ENCODE measurements around the gene AMPD2.
A peak's percentile ranks its signal among the peaks of the same experiment; 100 is the strongest.

Gene AMPD2

DNA sequence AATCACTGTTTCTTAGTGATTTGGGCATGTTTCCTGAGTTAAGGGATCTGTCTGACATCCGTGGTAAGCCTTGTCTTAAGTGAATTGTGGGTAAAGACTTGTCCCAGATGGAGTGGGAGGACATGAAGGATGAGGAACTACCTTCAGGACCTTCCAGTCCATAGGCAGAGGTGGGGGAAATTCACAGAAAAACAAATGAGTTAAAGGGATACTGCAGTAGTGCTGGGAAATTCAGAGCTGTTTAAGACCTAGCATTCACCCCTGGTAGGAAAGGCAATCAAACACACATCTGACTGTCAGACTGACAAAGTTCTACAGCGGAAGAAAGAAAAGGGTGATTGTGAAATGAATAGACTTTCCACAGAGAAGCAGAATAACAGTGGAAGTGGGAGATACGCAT, 3.2 kb upstream of the AMPD2 start:
- no peak for DNase-seq (ENCODE audit: low read depth in 1 of 2, low spot score in 1 of 2)

GRCh38 chr1:109617291-109617801, 2.3 kb upstream of the AMPD2 start:
- DNase-seq (ENCODE audit: low read depth in 1 of 2, low spot score in 1 of 2): no peak

DNA sequence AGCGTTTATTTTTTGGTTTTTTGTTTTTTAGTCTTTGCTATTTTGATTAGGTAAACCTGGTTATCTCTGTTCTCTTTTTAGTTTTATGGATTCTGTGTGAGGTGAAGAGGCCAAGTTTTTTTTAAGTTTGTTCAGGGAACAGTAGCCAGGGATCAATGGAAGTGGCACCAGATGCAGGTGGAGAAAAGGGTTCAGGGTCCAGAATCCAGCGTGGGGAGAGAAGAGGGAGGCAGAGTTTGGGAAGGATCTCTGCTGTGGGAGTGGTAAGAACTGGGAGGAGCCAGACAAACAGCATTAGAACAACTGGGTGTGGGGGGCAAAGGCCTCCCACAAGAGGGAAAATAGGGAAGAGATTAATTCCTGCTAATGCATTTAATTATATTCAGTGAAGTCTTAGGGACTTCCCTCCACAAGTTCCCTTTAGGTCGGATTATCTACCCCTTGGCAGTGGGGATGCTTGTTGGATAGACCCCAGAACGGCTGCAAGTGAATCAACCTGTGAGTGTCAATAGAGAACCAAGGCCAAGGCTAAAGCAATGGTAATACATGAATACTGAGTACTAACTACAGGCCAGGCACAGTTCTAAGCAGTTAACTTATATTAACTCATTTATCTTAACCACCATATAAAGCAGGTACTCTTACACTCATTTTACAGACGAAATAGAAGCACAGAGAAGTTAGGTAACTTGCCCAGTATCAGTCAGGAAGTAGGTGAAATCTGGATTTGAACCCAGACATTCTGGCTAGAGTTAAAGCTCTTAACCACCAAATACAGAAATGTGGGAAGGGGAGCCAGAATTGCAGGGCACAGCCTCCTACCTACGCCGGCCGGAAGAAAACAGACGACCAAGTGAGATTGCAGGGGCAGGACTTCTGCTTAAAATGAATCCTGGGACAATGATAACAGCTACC, 719 bp upstream of the AMPD2 start:
- no peak for DNase-seq (ENCODE audit: low read depth in 1 of 2, low spot score in 1 of 2)

GRCh38 chr1:109620401-109620791, 759 bp downstream of the AMPD2 start:
- no peak for DNase-seq (ENCODE audit: low read depth in 1 of 2, low spot score in 1 of 2)

DNA sequence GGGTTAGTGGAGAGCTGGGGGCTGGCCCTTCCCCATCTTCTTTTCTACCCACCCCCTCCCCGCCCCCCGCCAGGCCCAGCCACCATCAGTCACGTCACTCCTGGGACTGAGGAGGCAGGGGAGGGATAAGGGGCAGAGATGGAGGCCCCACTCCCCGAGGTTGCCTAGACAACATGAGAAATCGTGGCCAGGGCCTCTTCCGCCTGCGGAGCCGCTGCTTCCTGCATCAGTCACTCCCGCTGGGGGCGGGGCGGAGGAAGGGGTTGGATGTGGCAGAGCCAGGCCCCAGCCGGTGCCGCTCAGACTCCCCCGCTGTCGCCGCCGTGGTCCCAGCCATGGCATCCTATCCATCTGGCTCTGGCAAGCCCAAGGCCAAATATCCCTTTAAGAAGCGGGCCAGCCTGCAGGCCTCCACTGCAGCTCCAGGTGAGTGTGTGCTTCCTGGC, 1.2 kb downstream of the AMPD2 start:
- peak; percentile 92 to 94 for DNase-seq (ENCODE audit: low read depth in 1 of 2, low spot score in 1 of 2)

GRCh38 chr1:109621379-109622136, 1.9 kb downstream of the AMPD2 start:
- no peak for DNase-seq (ENCODE audit: low read depth in 1 of 2, low spot score in 1 of 2)

DNA sequence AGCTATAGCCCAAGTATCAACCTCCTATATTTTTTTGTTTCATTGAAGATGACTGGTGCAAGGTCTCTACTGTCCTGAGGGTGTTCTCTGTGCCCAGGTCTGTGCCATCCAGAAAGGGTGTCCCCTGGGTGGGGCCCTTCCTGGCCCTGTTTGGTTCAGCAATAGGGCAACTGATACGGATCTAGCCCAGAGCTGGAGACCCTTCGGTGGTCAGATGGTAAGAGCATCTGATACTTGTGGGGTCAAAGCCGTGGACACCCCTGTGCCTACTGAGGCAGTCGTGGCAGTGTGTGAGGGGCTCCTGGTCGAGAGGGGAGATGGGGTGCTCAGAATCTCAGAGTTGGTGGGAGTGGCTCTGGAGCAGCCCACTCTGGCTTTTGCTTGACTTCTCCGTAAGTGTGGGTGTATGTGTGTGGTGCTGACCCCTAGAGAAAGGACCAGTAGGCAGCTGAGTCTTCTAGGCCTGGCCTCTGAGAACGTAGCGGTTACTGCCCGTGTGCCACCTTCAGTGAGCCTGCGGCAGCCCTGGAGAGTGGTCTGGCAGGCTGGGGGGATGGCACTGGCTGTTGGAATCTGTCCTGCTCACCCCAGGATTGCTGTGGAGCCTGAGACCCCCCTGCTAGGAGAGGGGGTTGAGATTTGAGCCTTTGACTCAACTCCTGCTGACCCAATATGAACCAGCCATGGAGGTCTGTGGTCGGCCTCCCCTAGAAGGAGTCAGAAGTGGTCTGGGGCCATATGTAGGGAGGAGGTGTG, 2.7 kb downstream of the AMPD2 start:
- no peak for DNase-seq (ENCODE audit: low read depth in 1 of 2, low spot score in 1 of 2)

DNA sequence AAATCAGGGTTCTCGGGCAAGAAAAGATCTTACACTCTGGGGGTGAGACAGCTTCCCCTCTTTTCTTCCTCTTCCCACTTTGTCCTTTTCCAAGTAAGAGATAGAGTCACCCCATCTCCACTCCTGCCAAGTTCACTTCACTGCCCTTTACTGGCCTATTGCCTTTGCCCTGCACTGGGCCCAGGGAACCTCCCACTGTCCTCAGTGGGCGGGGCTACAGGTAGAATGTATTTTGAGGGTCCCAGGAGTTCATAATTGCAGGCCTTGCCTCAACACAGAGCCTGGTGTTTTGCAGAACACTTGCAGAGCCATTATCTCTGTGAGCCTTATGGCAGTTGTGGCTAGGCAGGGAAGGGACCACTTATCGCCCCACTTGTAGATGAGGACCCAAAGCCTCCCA, 3.3 kb downstream of the AMPD2 start:
- DNase-seq (ENCODE audit: low read depth in 1 of 2, low spot score in 1 of 2): no peak

DNA sequence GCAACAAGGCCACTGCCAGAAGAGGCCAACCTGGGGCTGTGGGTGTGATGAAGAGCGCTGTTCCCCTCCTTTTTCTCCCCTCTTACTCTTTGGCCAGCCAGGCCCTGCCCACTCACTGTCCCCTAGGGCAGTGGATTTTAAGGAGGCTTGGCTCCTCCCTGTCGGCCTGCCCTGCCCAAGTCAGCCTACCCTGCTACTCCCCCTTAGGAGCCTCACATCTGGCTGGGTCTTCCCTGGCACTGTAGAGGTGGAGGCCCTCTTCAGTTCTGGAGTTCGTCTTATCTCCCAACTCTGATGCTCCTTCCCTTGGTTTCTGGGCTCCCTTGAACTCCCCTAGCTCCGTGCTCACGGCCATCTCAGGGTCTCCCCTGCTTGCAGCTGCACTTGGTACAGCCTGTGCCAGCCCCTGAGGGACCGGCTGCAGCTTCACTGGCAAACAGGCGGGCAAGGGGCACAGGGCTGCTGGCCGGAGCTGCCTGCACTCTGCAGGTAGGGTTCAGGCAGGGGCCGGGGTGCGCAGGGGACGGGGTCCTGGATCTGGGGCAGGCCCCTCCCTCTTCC, 4.0 kb downstream of the AMPD2 start:
- no peak for DNase-seq (ENCODE audit: low read depth in 1 of 2, low spot score in 1 of 2)

- DNase-seq (ENCODE audit: low read depth in 1 of 2, low spot score in 1 of 2): no peak
Measured at GRCh38 chr1:109624201-109625010, 4.8 kb downstream of the AMPD2 start.

DNA sequence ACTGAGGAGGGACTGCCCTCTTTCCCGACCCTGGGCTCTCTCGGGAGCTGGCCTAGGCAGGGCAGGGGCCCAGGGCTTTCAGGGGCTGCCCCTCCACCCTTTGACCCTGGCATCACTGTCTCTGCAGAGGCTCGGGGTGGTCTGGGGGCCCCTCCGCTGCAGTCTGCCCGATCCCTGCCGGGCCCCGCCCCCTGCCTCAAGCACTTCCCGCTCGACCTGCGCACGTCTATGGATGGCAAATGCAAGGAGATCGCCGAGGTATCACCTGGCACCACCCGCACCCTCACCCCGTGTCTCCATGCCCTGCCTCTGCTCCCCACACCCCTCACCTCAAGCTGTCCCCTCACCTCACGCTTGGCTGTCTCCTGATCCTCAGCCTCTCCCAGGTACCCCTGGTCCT, 5.5 kb downstream of the AMPD2 start:
- DNase-seq (ENCODE audit: low read depth in 1 of 2, low spot score in 1 of 2): no peak

DNA sequence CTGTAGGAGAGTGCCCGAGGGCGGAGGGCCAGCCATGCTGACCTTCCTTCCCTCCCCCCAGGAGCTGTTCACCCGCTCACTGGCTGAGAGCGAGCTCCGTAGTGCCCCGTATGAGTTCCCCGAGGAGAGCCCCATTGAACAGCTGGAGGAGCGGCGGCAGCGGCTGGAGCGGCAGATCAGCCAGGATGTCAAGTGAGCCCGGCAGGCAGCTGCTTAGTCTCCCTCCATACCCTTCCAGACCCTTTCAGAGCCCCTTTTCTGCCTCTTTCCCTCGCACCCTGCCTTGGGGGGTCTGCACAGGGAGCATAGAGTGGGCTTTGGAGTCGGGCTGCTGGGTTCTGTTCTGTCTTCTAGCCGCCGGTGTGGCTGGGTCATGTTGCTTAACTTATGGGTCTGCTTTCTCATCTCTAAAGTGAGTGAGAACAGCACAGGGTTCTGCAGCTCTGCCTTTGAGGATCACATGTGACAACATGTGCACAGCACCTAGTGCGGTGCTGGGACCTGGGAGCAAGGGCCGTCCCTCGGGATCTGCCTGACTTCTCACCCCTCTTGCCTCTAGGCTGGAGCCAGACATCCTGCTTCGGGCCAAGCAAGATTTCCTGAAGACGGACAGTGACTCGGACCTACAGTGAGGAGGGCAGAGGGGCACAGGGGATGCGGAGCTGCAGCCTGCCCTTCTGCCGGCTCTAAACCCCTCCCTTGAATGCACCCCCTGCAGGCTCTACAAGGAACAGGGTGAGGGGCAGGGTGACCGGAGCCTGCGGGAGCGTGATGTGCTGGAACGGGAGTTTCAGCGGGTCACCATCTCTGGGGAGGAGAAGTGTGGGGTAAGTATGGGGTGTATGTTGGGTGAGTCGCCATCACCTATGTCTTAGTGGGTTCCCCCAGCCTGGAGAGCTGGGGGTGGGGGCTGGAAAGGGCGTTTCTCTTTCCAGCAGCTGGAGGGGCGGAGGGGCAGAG, 6.2 kb downstream of the AMPD2 start:
- DNase-seq (ENCODE audit: low read depth in 1 of 2, low spot score in 1 of 2): no peak

- DNase-seq (ENCODE audit: low read depth in 1 of 2, low spot score in 1 of 2): no peak
Measured at GRCh38 chr1:109626682-109627408, 7.2 kb downstream of the AMPD2 start.

- no peak for DNase-seq (ENCODE audit: low read depth in 1 of 2, low spot score in 1 of 2)
Measured at GRCh38 chr1:109627692-109628399, 8.2 kb downstream of the AMPD2 start.

- DNase-seq (ENCODE audit: low read depth in 1 of 2, low spot score in 1 of 2): no peak
Measured at GRCh38 chr1:109628540-109629321, 9.1 kb downstream of the AMPD2 start.

GRCh38 chr1:109629372-109630030, 9.9 kb downstream of the AMPD2 start:
- no peak for DNase-seq (ENCODE audit: low read depth in 1 of 2, low spot score in 1 of 2)

Data from activated T-helper 1 cell treated with anti-CD3 and anti-CD28 coated beads, Interleukin-2, amount 50 U/mL, for 16 hours (primary cell).